DOHH2 (cell line): ENCODE data around the gene NDUFA13.

Experiments used
- H3F3A ChIP-seq: fragments of 200-600 bp; sonication (generic), shearing (Covaris generic); 2 replicates; pipeline ENCODE4 v1.6.0; 2016; ENCODE audit warnings: antibody characterized with exemption, mild to moderate bottlenecking; ENCODE audit not compliant: control insufficient read depth, insufficient read depth
- H3K27ac ChIP-seq: fragments of 200-600 bp; sonication (generic); 2 replicates; pipeline ENCODE4 v1.5.1; 2014; ENCODE audit warnings: low read depth, mild to moderate bottlenecking, low read length, moderate library complexity
- H3K27me3 ChIP-seq: fragments of 200-600 bp; sonication (generic); 2 replicates; pipeline ENCODE4 v1.6.1; 2014; ENCODE audit warnings: mild to moderate bottlenecking, low read length, mixed read lengths; ENCODE audit not compliant: control insufficient read depth
- H3K36me3 ChIP-seq: fragments of 200-600 bp; sonication (generic); 2 replicates; pipeline ENCODE4 v1.6.1; 2014; ENCODE audit warnings: mild to moderate bottlenecking, low read length, moderate library complexity, mixed read lengths; ENCODE audit not compliant: control insufficient read depth
- H3K4me1 ChIP-seq: fragments of 200-600 bp; sonication (generic); 2 replicates; pipeline ENCODE4 v1.6.1; 2014; ENCODE audit warnings: mild to moderate bottlenecking, low read length, mixed read lengths; ENCODE audit not compliant: control insufficient read depth
- H3K4me2 ChIP-seq: fragments of 200-600 bp; sonication (generic); 2 replicates; pipeline ENCODE4 v1.6.0; 2014; ENCODE audit warnings: mild to moderate bottlenecking, low read length, moderate library complexity
- H3K4me3 ChIP-seq: fragments of 200-600 bp; sonication (generic); 2 replicates; pipeline ENCODE4 v1.5.1; 2014; ENCODE audit warnings: mild to moderate bottlenecking, low read length, mixed read lengths
- H3K79me2 ChIP-seq: fragments of 200-600 bp; sonication (generic); 2 replicates; pipeline ENCODE4 v1.6.1; 2014; ENCODE audit warnings: mild to moderate bottlenecking, low read length, mixed read lengths; ENCODE audit not compliant: control insufficient read depth
- H3K9me2 ChIP-seq: fragments of 200-600 bp; sonication (generic); replicated peaks from 2 replicates; pipeline ENCODE4 v1.6.1; 2014; ENCODE audit warnings: mild to moderate bottlenecking, low read length, mixed read lengths; ENCODE audit not compliant: control insufficient read depth
- H3K9me3 ChIP-seq: fragments of 200-600 bp; sonication (generic); 2 replicates; pipeline ENCODE4 v1.6.1; 2014; ENCODE audit warnings: antibody characterized with exemption, low read length, mixed read lengths; ENCODE audit not compliant: control insufficient read depth, insufficient read depth
- H4K20me1 ChIP-seq: fragments of 200-600 bp; sonication (generic); 2 replicates; pipeline ENCODE4 v1.6.0; 2014; ENCODE audit warnings: low read depth, mild to moderate bottlenecking, antibody characterized with exemption, low read length, moderate library complexity; ENCODE audit not compliant: control insufficient read depth, insufficient read depth
- CTCF ChIP-seq: fragments of 200-600 bp; sonication (generic); IDR thresholded peaks from one replicate; pipeline ENCODE4 v1.5.1; 2014; ENCODE audit warnings: antibody characterized with exemption, mild to moderate bottlenecking, low read depth, low read length; ENCODE audit not compliant: poor library complexity, severe bottlenecking
- EZH2phosphoT487 ChIP-seq: fragments of 200-600 bp; sonication (generic); IDR thresholded peaks from 2 replicates; pipeline ENCODE4 v1.6.1; 2017; ENCODE audit warnings: borderline replicate concordance, mild to moderate bottlenecking, antibody characterized with exemption, low read length, moderate library complexity, mixed read lengths

The NDUFA13 gene

GRCh38 chr19:19538785-19539166 is 22.8 kb downstream of the NDUFA13 start:
- H3K4me1 ChIP-seq = peaks cover 24% of the 10 kb centered on the region
- H3F3A ChIP-seq = peaks cover 3% of the 10 kb centered on the region
- no peaks in the 10 kb centered on the region for H3K36me3 ChIP-seq
- peak overlapping the region; percentile 57 for H3K4me3 ChIP-seq
- no peaks in the 10 kb centered on the region for H3K9me2 ChIP-seq
- H3K27ac ChIP-seq = no peak overlapping the region
- H3K79me2 ChIP-seq = no peaks in the 10 kb centered on the region
- peaks cover 16% of the 10 kb centered on the region for H3K27me3 ChIP-seq
- H4K20me1 ChIP-seq = no peaks in the 10 kb centered on the region
- TF ChIP-seq EZH2phosphoT487 (no peak; the same call in 1 of the 2 replicates), CTCF (no peak)
- peak overlapping the region; percentile 55 for H3K4me2 ChIP-seq
- no peaks in the 10 kb centered on the region for H3K9me3 ChIP-seq

GRCh38 chr19:19539698-19540063 is 23.7 kb downstream of the NDUFA13 start:
- no peaks in the 10 kb centered on the region for H3K36me3 ChIP-seq
- no peaks in the 10 kb centered on the region for H3K9me2 ChIP-seq
- peaks cover 24% of the 10 kb centered on the region for H3K4me1 ChIP-seq
- H3K27ac ChIP-seq = no peak overlapping the region
- H3K9me3 ChIP-seq = no peaks in the 10 kb centered on the region
- H3K27me3 ChIP-seq = peaks cover 16% of the 10 kb centered on the region
- no peaks in the 10 kb centered on the region for H3K79me2 ChIP-seq
- H4K20me1 ChIP-seq = no peaks in the 10 kb centered on the region
- TF ChIP-seq EZH2phosphoT487 = no peak
- no peak for TF ChIP-seq CTCF
- no peak overlapping the region for H3K4me3 ChIP-seq
- peaks cover 3% of the 10 kb centered on the region for H3F3A ChIP-seq
- H3K4me2 ChIP-seq = no peak overlapping the region

GRCh38 chr19:19540064-19540714 is 24.2 kb downstream of the NDUFA13 start:
- Histone ChIP-seq H3K4me3 (peak overlapping the region; percentile 62; the same call in 1 of the 2 replicates), H3K36me3 (no peaks in the 10 kb centered on the region), H3K4me1 (peaks cover 24% of the 10 kb centered on the region), H3K27me3 (peaks cover 16% of the 10 kb centered on the region), H3K4me2 (peak overlapping the region; percentile 65; the same call in 1 of the 2 replicates), H4K20me1 (no peaks in the 10 kb centered on the region), H3K79me2 (no peaks in the 10 kb centered on the region), H3K9me2 (no peaks in the 10 kb centered on the region), H3F3A (peaks cover 3% of the 10 kb centered on the region), H3K27ac (no peak overlapping the region), H3K9me3 (no peaks in the 10 kb centered on the region)
- TF ChIP-seq EZH2phosphoT487 = no peak
- no peak for TF ChIP-seq CTCF
